ENCODE data around the gene TRPM5. TPM values are rescaled to one million over a fixed set of nuclear protein-coding genes. Genes with fewer than 3 reads are reported as not detected.

Gene TRPM5
- total RNA-seq, 1 experiment from 2014 or later, result 0.07 TPM

- ChIA-PET CTCF (interaction anchor here (0.6 to 7.6 kb wide), 47 partner anchors 12 to 768 kb away, joined by 3 to 398 read pairs (median 5); partner anchors contain the start of genes C11orf21, CD81, TSPAN32 and TSSC4), POLR2A (interaction anchor here (0.7 to 1.7 kb wide), 2 partner anchors 20 to 116 kb away, joined by 4 read pairs; partner anchors contain the start of gene TSSC4)
- peak; percentile 94 for ATAC-seq
- no peaks in the 10 kb centered on the region for H3K4me1 Mint-ChIP-seq
- DNase-seq (ENCODE audit: low spot score), result peak; percentile 84
- TF ChIP-seq ATF3 (CRISPR knock-in tag; conservative IDR thresholded peaks at IDR 0.05) (no peak), ZNF396 (CRISPR knock-in tag; IDR thresholded peaks at IDR 0.05; ENCODE audit: borderline replicate concordance) (no peak), ZNF263 (CRISPR knock-in tag; IDR thresholded peaks at IDR 0.05; ENCODE audit: low read depth) (0 out of 2 replicates have a peak, but pooled peaks have one; percentile 24), PRDM15 (CRISPR knock-in tag; IDR thresholded peaks at IDR 0.05) (no peak), CTCF (IDR thresholded peaks at IDR 0.05) (peak; percentile 78), AR (CRISPR knock-in tag; IDR thresholded peaks at IDR 0.05) (no peak), HMGXB4 (CRISPR knock-in tag; IDR thresholded peaks at IDR 0.05) (peak; percentile 52; the same call in 1 of the 2 replicates), FOXJ3 (CRISPR knock-in tag; IDR thresholded peaks at IDR 0.05; ENCODE audit: borderline replicate concordance) (no peak), SMAD4 (CRISPR knock-in tag; IDR thresholded peaks at IDR 0.05) (no peak), ZNF425 (CRISPR knock-in tag; conservative IDR thresholded peaks at IDR 0.05) (no peak), ESRRA (CRISPR knock-in tag; IDR thresholded peaks at IDR 0.05; ENCODE audit: borderline replicate concordance) (no peak), FOXP1 (CRISPR knock-in tag; IDR thresholded peaks at IDR 0.05; ENCODE audit: borderline replicate concordance) (peak; percentile 23; the same call in 1 of the 2 replicates)
- no peaks in the 10 kb centered on the region for H3K36me3 Mint-ChIP-seq
- peaks cover 4% of the 10 kb centered on the region for H3K27me3 Mint-ChIP-seq (ENCODE audit: low read depth)
- no peak overlapping the region for H3K27ac Mint-ChIP-seq
- no peak overlapping the region for H3K4me3 Mint-ChIP-seq
- no peaks in the 10 kb centered on the region for H3K9me3 Mint-ChIP-seq
Observed at GRCh38 chr11:2420502-2421225, 23.6 kb downstream of the TRPM5 start.

Data from WTC11 (cell line).